GM18505 (cell line): ENCODE measurements around the gene PARP6.
A peak's percentile ranks its signal among the peaks of the same experiment; 100 is the strongest.

Source experiments
- ATAC-seq: cut with Tn5 transposase; IDR thresholded peaks from one replicate; pipeline ENCODE4 v1.9.1; 2021; ENCODE audit not compliant: unreplicated experiment
- POLR2A ChIP-seq: IDR thresholded peaks from 4 replicates; pipeline ENCODE4 v1.6.1; 2011; ENCODE audit warnings: borderline replicate concordance; ENCODE audit not compliant: insufficient read depth, insufficient read length; ENCODE audit errors: extremely low read depth

PARP6 gene

DNA sequence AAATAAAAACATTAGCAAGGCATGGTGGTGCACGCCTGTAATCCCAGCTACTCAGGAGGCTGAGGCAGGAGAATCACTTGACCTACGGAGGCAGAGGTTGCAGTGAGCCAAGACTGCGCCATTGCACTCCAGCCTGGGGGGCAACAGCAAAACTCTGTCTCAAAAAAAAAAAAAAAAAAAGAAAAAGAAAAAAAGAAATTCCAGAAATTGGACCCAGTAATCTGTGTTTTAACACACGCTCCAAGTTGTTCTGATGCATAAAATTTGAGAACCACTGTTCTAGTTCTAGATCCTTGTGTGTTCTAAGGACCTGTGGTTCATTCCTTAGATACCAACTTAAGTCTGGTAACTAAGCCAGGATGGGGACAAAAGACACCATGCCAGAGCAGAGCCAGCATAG is 2.6 kb downstream of the PARP6 start:
- ATAC-seq, result no peak
- TF ChIP-seq POLR2A, result no peak

DNA sequence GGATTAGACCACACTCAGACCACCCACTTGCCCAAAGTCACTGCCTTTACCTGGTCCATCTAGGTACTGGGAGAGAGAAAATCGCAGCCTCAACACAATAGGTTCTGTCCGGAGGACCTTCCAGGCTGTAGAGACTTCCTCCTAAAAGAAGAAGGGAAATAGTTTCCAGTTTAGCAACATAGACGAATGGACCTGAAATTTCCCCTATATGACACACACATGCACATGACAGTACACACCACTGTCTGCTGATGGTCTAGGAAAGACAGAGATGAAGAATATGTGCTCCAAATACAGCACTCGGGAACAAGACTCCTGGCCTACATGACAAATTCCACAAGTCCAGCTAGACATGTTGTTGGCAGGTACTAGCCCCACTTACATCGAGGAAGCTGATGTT is 7.3 kb downstream of the PARP6 start:
- ATAC-seq, result no peak
- TF ChIP-seq POLR2A, result no peak

DNA sequence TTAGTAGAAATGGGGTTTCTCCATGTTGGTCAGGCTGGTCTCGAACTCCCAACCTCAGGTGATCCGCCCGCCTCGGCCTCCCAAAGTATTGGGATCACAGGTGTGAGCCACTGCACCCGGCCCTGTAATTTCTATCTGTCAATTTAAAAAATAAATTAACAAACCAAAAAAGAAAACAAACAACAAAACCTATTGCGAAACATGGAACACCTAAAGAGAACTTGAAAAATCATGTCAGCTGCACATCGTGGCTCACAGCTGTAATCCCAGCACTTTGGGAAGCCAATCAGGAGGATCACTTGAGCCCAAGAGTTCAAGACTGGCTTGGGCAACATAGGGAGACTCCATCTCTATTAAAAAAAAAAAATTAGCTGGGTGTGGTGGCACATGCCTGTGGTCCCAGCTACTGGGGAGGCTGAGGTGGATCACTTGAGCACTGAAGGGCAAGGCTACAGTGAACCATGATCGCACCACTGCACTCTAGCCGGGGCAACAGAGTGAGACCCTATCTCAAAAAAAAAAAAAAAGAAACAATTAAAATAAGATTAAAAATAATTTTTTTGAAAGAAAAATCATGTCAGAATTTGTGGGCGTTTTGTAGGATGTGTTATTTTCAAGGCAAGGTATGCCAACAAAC is 19.6 kb downstream of the PARP6 start:
- ATAC-seq, result no peak

DNA sequence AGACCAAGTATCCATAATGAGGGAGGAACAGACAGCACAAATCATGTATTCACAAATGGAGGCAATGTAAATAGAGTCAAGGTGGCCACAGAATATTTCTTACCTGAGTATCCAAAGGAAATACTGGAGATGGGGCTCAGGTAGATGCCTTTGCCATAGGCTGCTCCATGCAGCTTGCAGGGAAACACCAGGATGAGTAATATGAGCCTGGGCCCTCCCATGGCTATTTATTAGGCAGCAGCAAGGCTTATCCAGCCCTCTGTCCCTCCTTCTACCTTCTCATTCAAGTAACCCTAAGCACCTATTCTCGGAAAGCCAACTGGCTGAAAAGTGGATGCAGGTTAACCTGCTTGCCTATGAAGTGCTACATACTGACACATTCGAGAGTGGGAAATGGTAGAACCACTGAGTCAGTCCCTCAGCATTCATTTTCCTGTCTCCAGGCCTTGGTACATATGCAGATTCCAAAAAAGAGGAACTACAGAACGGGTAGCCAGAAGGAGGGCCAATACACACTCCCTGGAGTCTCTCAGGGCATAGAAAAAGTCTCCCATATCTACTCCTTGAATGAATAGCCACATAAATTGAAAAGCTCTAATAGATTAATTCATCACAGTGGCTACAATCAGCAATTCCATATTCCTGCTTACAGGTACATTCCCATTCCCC is 23.1 kb downstream of the PARP6 start:
- TF ChIP-seq POLR2A, result no peak
- ATAC-seq, result no peak

More for the DNA sequence above, 19.6 kb downstream of the PARP6 start:
- no peak for TF ChIP-seq POLR2A

DNA sequence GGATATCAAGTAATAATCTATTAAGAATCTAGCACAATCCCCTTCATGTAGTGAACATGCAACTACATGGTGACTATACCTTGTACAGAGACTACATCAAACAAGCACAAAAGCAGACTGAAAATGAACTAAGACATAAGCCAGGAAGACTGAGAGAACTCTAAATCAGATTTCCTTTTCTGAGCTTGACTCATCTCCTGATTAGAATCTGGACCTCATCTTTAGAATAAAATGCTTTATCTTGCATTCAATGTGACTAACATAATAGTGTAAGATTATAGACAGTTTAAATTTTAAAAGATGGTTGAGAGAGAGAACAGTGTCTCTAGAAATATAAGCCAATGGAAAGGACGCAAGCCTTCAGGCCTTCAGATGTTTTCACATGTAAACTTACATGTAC is 23.8 kb downstream of the PARP6 start:
- TF ChIP-seq POLR2A, result no peak
- no peak for ATAC-seq

DNA sequence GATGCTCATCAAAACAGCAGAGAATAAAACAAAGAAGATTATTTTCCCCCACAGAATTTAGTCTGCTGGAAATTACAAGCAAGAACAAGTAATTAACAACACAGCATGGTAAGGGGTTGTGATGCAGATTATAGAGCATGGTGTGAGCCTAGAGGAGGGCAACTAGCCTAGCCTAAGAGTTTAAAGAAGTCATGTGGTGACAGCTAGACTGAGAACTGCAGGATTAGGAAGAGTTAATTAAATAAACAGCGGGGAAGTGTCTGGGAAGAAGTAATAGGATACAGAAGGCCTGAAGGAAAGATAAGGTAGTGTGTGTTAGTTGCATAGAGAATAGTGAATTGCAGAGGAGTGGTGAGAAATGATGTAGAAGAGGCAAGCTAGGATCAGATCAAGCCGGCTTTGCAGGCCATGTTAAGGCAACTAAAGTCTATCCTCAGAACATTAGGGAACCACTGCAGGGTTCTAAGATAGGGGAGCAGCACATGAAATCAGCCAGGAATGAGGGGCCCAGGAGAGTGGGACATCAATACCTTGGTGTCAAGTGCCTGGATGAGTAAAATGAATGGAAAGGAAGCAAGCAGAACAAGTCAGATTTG is 29.5 kb downstream of the PARP6 start:
- ATAC-seq, result no peak
- no peak for TF ChIP-seq POLR2A

DNA sequence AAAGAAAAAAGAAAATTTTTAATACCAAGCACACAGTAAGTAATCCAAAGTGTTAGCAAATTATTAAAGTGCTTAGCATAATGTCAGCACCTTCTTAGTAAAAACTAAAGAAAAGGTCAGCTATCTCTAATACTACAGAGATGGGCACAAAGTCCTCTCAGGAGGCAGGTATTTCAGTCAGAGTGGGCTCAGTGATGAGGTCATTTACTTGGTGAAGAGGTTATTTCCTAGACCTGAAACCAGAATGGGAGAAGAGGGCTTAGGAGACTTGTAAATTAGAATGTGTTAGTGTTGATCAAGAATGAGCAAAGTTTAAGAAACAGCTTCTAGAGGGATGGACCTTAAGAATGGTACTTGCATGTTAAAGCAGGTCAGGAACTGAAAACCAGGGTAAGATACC is 32.7 kb downstream of the PARP6 start:
- no peak for ATAC-seq
- TF ChIP-seq POLR2A, result no peak

DNA sequence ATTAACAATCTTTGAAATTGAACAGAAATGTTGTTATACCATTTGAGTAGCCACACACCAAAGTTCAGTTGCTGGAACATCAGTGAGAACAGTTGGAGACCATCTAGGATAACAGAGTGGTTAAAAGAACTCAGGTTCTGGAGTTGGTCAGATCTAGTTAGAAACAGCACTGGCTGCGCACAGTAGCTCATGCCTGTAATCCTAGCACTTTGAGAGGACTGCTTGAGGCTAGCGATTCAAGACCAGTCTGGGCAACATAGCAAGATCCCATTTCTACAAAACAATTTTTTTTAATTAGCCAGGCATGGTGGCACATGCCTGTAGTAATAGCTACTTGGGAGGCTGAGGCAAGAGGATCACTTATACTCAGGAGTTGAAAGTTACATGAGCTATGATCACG is 33.8 kb downstream of the PARP6 start:
- no peak for ATAC-seq
- no peak for TF ChIP-seq POLR2A

DNA sequence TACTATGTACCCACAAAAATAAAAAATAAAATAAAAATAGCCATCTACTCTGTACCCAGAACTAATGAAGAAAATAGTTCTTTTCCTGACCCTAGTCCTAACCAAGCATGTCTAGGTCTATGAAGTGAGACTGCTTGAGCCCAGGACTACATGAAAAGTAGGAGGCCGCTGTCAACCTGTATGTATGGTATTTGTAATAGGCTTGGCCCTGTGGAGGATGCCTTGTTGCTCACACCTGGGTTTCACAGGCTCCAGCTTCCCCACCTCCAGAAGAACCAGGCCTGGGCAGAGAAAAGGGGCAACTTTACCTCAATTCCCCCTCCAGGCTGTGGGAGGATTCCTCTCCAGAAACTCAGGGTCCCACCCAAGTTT is 34.5 kb downstream of the PARP6 start:
- TF ChIP-seq POLR2A, result no peak
- no peak for ATAC-seq

DNA sequence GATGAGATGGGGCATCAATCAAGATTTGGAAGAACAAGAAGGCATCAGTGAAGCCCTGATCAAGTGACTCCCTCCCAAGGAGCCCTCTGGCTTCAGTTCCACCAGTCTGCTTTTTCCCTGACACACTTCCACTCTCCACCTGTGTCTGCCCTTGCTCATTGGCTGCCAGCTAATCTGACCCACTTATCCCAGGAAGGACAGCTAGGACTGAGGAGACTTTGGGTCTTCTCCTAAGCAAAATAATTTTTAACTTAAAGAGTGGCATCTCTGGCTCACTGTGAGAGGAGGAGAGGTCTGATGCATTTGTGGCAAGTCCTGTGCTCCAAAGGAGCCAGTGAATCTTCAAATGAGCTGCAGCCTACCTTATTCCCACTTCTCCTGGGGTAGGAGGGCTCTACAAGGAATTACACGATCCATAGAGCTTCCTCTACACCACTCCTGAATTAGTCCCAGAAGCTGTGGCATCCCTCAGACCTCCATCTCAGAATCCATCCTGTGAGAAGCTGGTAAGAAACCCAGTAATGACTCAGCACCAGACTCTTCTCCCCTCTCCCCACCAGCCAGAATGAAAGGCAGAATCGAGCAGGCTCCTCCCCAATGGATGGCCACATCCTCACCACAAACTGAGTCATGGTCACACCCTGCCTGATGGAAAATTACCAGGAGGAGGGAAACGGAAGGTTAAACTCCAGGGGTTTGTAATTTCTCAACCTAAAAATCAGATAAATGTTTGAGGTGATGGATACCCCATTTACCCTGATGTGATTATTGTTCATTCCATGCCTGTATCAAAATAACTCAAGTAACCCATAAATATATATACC is 35.1 kb downstream of the PARP6 start:
- ATAC-seq, result no peak
- TF ChIP-seq POLR2A, result peak; percentile 15

DNA sequence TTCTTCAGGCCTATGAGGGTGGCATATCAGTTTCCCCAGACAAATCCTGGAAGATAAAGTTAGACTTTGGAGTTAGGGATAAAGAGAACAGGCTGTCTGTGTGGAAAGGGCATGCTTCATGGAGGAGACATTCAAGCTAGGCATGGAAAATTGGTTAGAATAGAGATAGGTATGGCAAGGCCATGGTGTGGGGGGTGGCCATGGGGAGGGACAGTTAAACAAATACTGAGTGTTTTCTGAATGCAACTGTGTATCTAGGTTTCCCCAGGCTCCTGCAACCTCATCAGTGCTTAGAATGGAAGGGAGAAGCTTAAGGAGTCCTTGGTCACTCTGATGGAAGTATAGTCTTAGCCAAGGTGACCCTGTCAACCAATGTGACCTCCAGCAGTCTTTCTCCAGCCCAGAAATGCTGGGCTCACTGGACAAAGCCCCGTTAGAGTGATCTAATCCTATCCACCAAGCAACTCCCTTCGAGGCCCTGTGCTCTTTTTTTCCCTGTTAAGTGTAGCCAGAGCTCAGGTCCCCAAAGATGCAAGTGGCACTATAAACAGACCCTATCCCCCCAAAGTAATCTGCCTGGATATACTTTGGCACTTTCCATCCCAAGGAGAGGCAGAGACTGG is 35.9 kb downstream of the PARP6 start:
- no peak for TF ChIP-seq POLR2A
- ATAC-seq, result no peak

DNA sequence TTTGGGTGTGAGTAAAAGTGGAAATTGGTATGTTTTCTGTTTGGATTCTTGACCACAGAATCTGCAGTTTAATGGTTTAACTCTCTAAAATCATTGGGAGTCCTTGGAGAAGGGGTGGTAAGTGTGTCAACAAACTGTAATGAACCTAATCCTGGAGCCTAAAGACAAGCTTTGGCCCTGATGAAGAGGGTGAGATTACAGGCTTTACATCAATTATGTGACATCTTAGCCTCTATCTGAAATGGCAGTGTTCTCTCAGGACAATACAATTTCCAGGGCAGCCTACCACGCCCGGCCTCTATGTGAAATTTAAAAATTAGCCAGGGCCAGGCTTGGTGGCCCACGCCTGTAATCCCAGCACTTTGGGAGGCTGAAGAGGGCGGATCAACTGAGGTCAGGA is 37.1 kb downstream of the PARP6 start:
- no peak for ATAC-seq
- no peak for TF ChIP-seq POLR2A

DNA sequence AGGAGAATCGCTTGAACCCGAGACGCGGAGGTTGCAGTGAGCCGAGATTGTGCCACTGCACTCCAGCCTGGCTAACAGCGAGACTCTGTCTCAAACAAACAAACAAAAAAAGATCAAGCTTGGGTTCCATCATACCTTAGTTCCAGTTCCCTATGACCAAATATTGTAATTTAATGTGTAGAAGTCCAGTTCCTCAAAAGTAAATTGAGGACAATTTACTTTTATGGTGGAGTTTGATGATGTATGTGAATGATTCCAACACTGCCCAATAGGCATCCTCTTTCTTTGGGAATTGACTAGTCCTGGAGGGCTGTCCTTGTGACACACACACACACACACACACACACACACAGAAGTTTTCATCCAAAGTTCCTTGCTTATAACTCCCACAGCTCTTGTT is 38.6 kb downstream of the PARP6 start:
- no peak for TF ChIP-seq POLR2A
- no peak for ATAC-seq

DNA sequence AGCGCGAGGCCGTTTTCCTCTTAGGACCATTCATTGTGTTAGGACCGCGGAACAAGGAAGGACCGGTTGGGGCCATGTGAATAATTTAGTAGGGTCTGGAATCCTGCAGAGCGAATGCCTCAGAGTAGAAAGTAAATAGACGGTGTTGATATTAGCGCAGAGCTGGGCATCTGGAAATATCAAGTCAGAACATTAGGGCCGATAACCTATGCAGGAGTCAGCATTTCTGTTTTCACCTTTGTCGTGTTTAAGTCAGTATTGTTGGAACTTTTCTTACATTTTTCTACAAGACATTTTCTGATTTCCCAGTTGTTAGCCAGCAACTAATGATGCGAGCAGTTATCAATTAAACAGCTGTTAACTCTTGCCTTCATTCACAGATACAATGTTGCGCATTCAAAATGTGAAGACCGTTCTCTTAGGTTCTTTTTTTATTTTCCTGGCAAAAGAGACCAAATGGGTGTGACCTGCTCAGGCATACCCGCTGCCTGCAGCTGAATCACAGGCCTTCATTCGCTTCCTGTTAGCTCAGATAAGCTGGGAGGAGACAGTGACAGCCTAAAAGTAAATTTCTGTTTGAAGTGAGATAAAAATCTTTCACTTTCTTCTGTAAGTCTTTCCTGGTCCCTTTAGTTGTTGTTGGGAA is 40.4 kb downstream of the PARP6 start:
- no peak for TF ChIP-seq POLR2A
- ATAC-seq, result no peak
